Measurements from ENCODE around the gene GPR141.

The GPR141 gene

GRCh38 chr7:37683246-37684120, at the start of gene GPR141:
Gene GPR141 (plus strand): TSS chr7:37683766. CDS start chr7:37740394, 56,628 bp downstream.
- DNase-seq = peak in 1 of 2 donors; percentile 29

- DNase-seq = no peak
Measured at GRCh38 chr7:37635346-37635745, 48.2 kb upstream of the GPR141 start.

- DNase-seq = no peak
Measured at GRCh38 chr7:37642028-37642540, 41.5 kb upstream of the GPR141 start.

- no peak for DNase-seq
Measured at GRCh38 chr7:37643876-37644275, 39.7 kb upstream of the GPR141 start.

- peak in 1 of 2 donors; percentile 5 for DNase-seq
Measured at GRCh38 chr7:37645282-37646050, 38.1 kb upstream of the GPR141 start.

- no peak for DNase-seq
Measured at GRCh38 chr7:37656913-37657530, 26.5 kb upstream of the GPR141 start.

- peak in 1 of 2 donors; percentile 21 for DNase-seq
Measured at GRCh38 chr7:37657816-37658215, 25.8 kb upstream of the GPR141 start.

GRCh38 chr7:37659971-37660565, 23.5 kb upstream of the GPR141 start:
- no peak for DNase-seq

- DNase-seq = no peak
Measured at GRCh38 chr7:37660614-37661013, 23.0 kb upstream of the GPR141 start.

- DNase-seq = peak in 1 of 2 donors; percentile 36
Measured at GRCh38 chr7:37663693-37664092, 19.9 kb upstream of the GPR141 start.

GRCh38 chr7:37665352-37666022, 18.1 kb upstream of the GPR141 start:
- no peak for DNase-seq

GRCh38 chr7:37666026-37666799, 17.4 kb upstream of the GPR141 start:
- DNase-seq = no peak

GRCh38 chr7:37669818-37670217, 13.7 kb upstream of the GPR141 start:
- no peak for DNase-seq

- DNase-seq = no peak
Measured at GRCh38 chr7:37670436-37670835, 13.1 kb upstream of the GPR141 start.

GRCh38 chr7:37671876-37672275, 11.7 kb upstream of the GPR141 start:
- no peak for DNase-seq

GRCh38 chr7:37672926-37673325, 10.6 kb upstream of the GPR141 start:
- no peak for DNase-seq

- DNase-seq = no peak
Measured at GRCh38 chr7:37673523-37673922, 10.0 kb upstream of the GPR141 start.

- DNase-seq = no peak
Measured at GRCh38 chr7:37674531-37674930, 9.0 kb upstream of the GPR141 start.

- DNase-seq = no peak
Measured at GRCh38 chr7:37675749-37676148, 7.8 kb upstream of the GPR141 start.

GRCh38 chr7:37684927-37685326, 1.4 kb downstream of the GPR141 start:
- DNase-seq = no peak

All from CD4-positive, alpha-beta T cell treated with Interleukin-1 beta for 1 hour (primary cell).